ENCODE data around the gene ZBTB7B. TPM values are rescaled to one million over a fixed set of nuclear protein-coding genes. Genes with fewer than 3 reads are reported as not detected.

The ZBTB7B gene
- total and polyA plus RNA-seq, 9 of the 15 experiments (the other 6 are each of a cell fraction or from before 2014, with no cell fraction given) = 0.04 to 46.5 (median 15.2) TPM

GRCh38 chr1:154968731-154969130 lies 33.9 kb upstream of the ZBTB7B start:
- Histone ChIP-seq H2AFZ (ENCODE audit: low read depth, low read length) (no peak overlapping the region), H3K27ac (ENCODE audit: extremely low read depth, low read depth, low read length) (no peak overlapping the region), H3K4me2 (ENCODE audit: insufficient read depth, low read length) (no peak overlapping the region), H3K36me3 (ENCODE audit: control insufficient read depth, insufficient read depth, low read length) (peaks cover 59% of the 10 kb centered on the region), H3K27me3 (ENCODE audit: control insufficient read depth in 2 of 2, insufficient read depth in 2 of 2, low read length in 2 of 2) (no peaks in the 10 kb centered on the region; a peak in 1 of 5 replicates), H3K4me1 (replicated peaks in 1 of 2; ENCODE audit: control insufficient read depth in 2 of 2, insufficient read depth in 2 of 2, low read length in 2 of 2) (peaks cover 40 to 55% of the 10 kb centered on the region in 2 experiments), H4K20me1 (replicated peaks; ENCODE audit: control insufficient read depth, insufficient read depth, low read length) (no peaks in the 10 kb centered on the region), H3K4me3 (no peak overlapping the region), H3K9me3 (replicated peaks; ENCODE audit: control insufficient read depth, insufficient read depth, low read depth, low read length) (no peaks in the 10 kb centered on the region), H3K9me1 (ENCODE audit: control insufficient read depth, insufficient read depth, low read length) (no peaks in the 10 kb centered on the region), H3K79me2 (ENCODE audit: control insufficient read depth, insufficient read depth, low read length) (peaks cover 42% of the 10 kb centered on the region), H3K9ac (ENCODE audit: insufficient read depth in 1 of 2, low read depth in 2 of 2, low read length in 2 of 2) (peak overlapping the region in 1 of 2 experiments; percentile 68; a peak in 2 of 4 replicates)
- 83% methylated on average over 3 of the region's 3 CpGs for WGBS (ENCODE audit: insufficient coverage, low coverage, missing lambda C conversion rate)
- ChIA-PET POLR2A (interaction anchor here (0.6 to 0.7 kb wide), 3 partner anchors 13 to 275 kb away, joined by 3 read pairs; partner anchors contain the start of gene PBXIP1), CTCF (ENCODE audit: low intra/inter-chr PET ratio) (no interaction called here)
- in situ Hi-C loops (cut with MboI) (no loop called here), intact Hi-C loops (cut with micrococcal nuclease) (no loop called here)
- no TSS peak for BruUV-seq (replicated peaks)
- TF ChIP-seq RBFOX2 (IDR thresholded peaks at IDR 0.05; ENCODE audit: low read depth, low read length) = peak; percentile 54
- no peak for TF ChIP-seq NBN (IDR thresholded peaks at IDR 0.05; ENCODE audit: low read depth)
- 0 out of 2 replicates have a peak, but pooled peaks have one; percentile 27 for TF ChIP-seq POLR2G (IDR thresholded peaks at IDR 0.05; ENCODE audit: low read depth, low read length)
- no peak for FAIRE-seq
- ATAC-seq = no peak
- DNase-seq (ENCODE audit: extremely low read depth in 1 of 4, low spot score in 3 of 4) = no peak

- H3K4me3 ChIP-seq = no peak overlapping the region; the same call in 1 of the 2 replicates
- TF ChIP-seq HDAC8 (tag; IDR thresholded peaks at IDR 0.05) (no peak), NR4A1 (CRISPR knock-in tag; IDR thresholded peaks at IDR 0.05) (no peak), NR4A1 (tag; IDR thresholded peaks at IDR 0.05) (no peak), RBM15 (IDR thresholded peaks at IDR 0.05; ENCODE audit: insufficient read depth, low read length) (no peak), MTA3 (IDR thresholded peaks at IDR 0.05; ENCODE audit: borderline replicate concordance) (no peak), NR0B1 (IDR thresholded peaks at IDR 0.05; ENCODE audit: partially characterized antibody) (no peak), HOMEZ (CRISPR knock-in tag; IDR thresholded peaks at IDR 0.05) (no peak), XRCC5 (IDR thresholded peaks at IDR 0.05; ENCODE audit: low read depth, low read length) (no peak), DMBX1 (CRISPR knock-in tag; IDR thresholded peaks at IDR 0.05; ENCODE audit: borderline replicate concordance) (no peak)
Measured at GRCh38 chr1:154969246-154969645, 33.4 kb upstream of the ZBTB7B start.

More at GRCh38 chr1:154969246-154969645, 33.4 kb upstream of the ZBTB7B start:
- POLR2A ChIA-PET = interaction anchor here (0.7 to 6.2 kb wide), 5 partner anchors 10 to 275 kb away, joined by 3 to 43 read pairs (median 4); partner anchors contain the start of genes FLAD1 and LENEP
- Histone ChIP-seq H3K27ac (ENCODE audit: extremely low read depth, low read depth, low read length) (0 out of 3 replicates have a peak overlapping the region, but pooled peaks have one; percentile 33), H2AFZ (ENCODE audit: low read depth, low read length) (no peak overlapping the region), H4K20me1 (replicated peaks; ENCODE audit: control insufficient read depth, insufficient read depth, low read length) (no peaks in the 10 kb centered on the region), H3K9ac (ENCODE audit: insufficient read depth in 1 of 2, low read depth in 2 of 2, low read length in 2 of 2) (peak overlapping the region in 1 of 2 experiments; percentile 68; a peak in 1 of 4 replicates), H3K79me2 (ENCODE audit: control insufficient read depth, insufficient read depth, low read length) (peaks cover 42% of the 10 kb centered on the region), H3K36me3 (ENCODE audit: control insufficient read depth, insufficient read depth, low read length) (peaks cover 54% of the 10 kb centered on the region), H3K9me1 (ENCODE audit: control insufficient read depth, insufficient read depth, low read length) (no peaks in the 10 kb centered on the region), H3K9me3 (replicated peaks; ENCODE audit: control insufficient read depth, insufficient read depth, low read depth, low read length) (no peaks in the 10 kb centered on the region), H3K4me1 (replicated peaks in 1 of 2; ENCODE audit: control insufficient read depth in 2 of 2, insufficient read depth in 2 of 2, low read length in 2 of 2) (peaks cover 36 to 50% of the 10 kb centered on the region in 2 experiments; a peak in 4 of 5 replicates), H3K4me2 (ENCODE audit: insufficient read depth, low read length) (peak overlapping the region; percentile 46; the same call in 1 of the 2 replicates), H3K27me3 (ENCODE audit: control insufficient read depth in 2 of 2, insufficient read depth in 2 of 2, low read length in 2 of 2) (no peaks in the 10 kb centered on the region; a peak in 1 of 5 replicates)
- in situ Hi-C loops (cut with MboI) (no loop called here), intact Hi-C loops (cut with micrococcal nuclease) (no loop called here)
- DNase-seq (ENCODE audit: extremely low read depth in 1 of 4, low spot score in 3 of 4) (no peak), FAIRE-seq (no peak), ATAC-seq (no peak)
- BruUV-seq (replicated peaks) = no TSS peak
- 54% methylated on average over 4 of the region's 5 CpGs for WGBS (ENCODE audit: insufficient coverage, low coverage, missing lambda C conversion rate)
- CTCF ChIA-PET (ENCODE audit: low intra/inter-chr PET ratio) = no interaction called here

Data from K562 (cell line).